ENCODE data around the gene SH3GLB1.
"Not testable (repeated sequence)": the region's sequence is repeated elsewhere in the genome, so short reads cannot be mapped to it uniquely, and the experiment has no call there.

Gene SH3GLB1

GRCh38 chr1:86704458-86704971 is at the start of gene SH3GLB1:
TSS of gene SH3GLB1 (plus strand) at chr1:86704576. CDS start at chr1:86704900, 324 bp downstream.
- DNase-seq (ENCODE audit: low read depth), result peak; percentile 86
- TF ChIP-seq CTCF (conservative IDR thresholded peaks at IDR 0.05; ENCODE audit: low read length), result peak; percentile 63
- peak within 1 kb of the TSS; percentile 74 for H3K4me3 ChIP-seq (ENCODE audit: low read length)

- H3K4me3 ChIP-seq (ENCODE audit: low read length); DNase-seq (ENCODE audit: low read depth): not testable (repeated sequence)
Measured at GRCh38 chr1:86658381-86658780, 46.0 kb upstream of the SH3GLB1 start.

- H3K4me3 ChIP-seq (ENCODE audit: low read length), result no peak overlapping the region
- no peak for DNase-seq (ENCODE audit: low read depth)
- TF ChIP-seq CTCF (conservative IDR thresholded peaks at IDR 0.05; ENCODE audit: low read length), result no peak
Measured at GRCh38 chr1:86666368-86666767, 38.0 kb upstream of the SH3GLB1 start.

GRCh38 chr1:86687595-86687994 is 16.8 kb upstream of the SH3GLB1 start:
- no peak overlapping the region for H3K4me3 ChIP-seq (ENCODE audit: low read length)
- no peak for DNase-seq (ENCODE audit: low read depth)
- peak; percentile 19; the same call in 1 of the 2 replicates for TF ChIP-seq CTCF (conservative IDR thresholded peaks at IDR 0.05; ENCODE audit: low read length)

- H3K4me3 ChIP-seq (ENCODE audit: low read length), result no peak overlapping the region
- no peak for DNase-seq (ENCODE audit: low read depth)
- TF ChIP-seq CTCF (conservative IDR thresholded peaks at IDR 0.05; ENCODE audit: low read length), result no peak
Measured at GRCh38 chr1:86692641-86693040, 11.7 kb upstream of the SH3GLB1 start.

GRCh38 chr1:86695400-86695799 is 9.0 kb upstream of the SH3GLB1 start:
- DNase-seq (ENCODE audit: low read depth), result no peak
- TF ChIP-seq CTCF (conservative IDR thresholded peaks at IDR 0.05; ENCODE audit: low read length), result no peak
- H3K4me3 ChIP-seq (ENCODE audit: low read length), result no peak overlapping the region

GRCh38 chr1:86696522-86696921 is 7.9 kb upstream of the SH3GLB1 start:
- DNase-seq (ENCODE audit: low read depth), result no peak
- no peak for TF ChIP-seq CTCF (conservative IDR thresholded peaks at IDR 0.05; ENCODE audit: low read length)
- H3K4me3 ChIP-seq (ENCODE audit: low read length), result no peak overlapping the region

GRCh38 chr1:86699186-86699585 is 5.2 kb upstream of the SH3GLB1 start:
- no peak for DNase-seq (ENCODE audit: low read depth)
- no peak for TF ChIP-seq CTCF (conservative IDR thresholded peaks at IDR 0.05; ENCODE audit: low read length)
- H3K4me3 ChIP-seq (ENCODE audit: low read length), result no peak overlapping the region

Measured in AG10803 (cell line).